ENCODE data around the gene VAMP7. TPM values are rescaled to one million over a fixed set of nuclear protein-coding genes. Genes with fewer than 3 reads are reported as not detected.

VAMP7 gene
- total RNA-seq, result 32.5 and 42.8 TPM in 2 replicates

GRCh38 chrX:155881158-155881993 is at the start of gene VAMP7:
TSS of gene VAMP7 (plus strand) at chrX:155881345. CDS start at chrX:155889467, 8,122 bp downstream.

Other genes starting within 250 kb of the VAMP7 start
- gene IL9R, start 116.4 kb downstream of the VAMP7 start, total RNA-seq, result not detected in 2 replicates